Amniotic epithelial cell (primary cell): ENCODE measurements around the gene MSANTD1.

Experiments used
- DNase-seq: peaks from one replicate; pipeline ENCODE4 v3.0.0-alpha.2; 2010; ENCODE audit warnings: low read depth

Gene MSANTD1

GRCh38 chr4:3263876-3264193 is 14.9 kb downstream of the MSANTD1 start:
- DNase-seq = no peak

- no peak for DNase-seq
These were observed 17.1 kb downstream of the MSANTD1 start for GRCh38 chr4:3266076-3266475.

DNA sequence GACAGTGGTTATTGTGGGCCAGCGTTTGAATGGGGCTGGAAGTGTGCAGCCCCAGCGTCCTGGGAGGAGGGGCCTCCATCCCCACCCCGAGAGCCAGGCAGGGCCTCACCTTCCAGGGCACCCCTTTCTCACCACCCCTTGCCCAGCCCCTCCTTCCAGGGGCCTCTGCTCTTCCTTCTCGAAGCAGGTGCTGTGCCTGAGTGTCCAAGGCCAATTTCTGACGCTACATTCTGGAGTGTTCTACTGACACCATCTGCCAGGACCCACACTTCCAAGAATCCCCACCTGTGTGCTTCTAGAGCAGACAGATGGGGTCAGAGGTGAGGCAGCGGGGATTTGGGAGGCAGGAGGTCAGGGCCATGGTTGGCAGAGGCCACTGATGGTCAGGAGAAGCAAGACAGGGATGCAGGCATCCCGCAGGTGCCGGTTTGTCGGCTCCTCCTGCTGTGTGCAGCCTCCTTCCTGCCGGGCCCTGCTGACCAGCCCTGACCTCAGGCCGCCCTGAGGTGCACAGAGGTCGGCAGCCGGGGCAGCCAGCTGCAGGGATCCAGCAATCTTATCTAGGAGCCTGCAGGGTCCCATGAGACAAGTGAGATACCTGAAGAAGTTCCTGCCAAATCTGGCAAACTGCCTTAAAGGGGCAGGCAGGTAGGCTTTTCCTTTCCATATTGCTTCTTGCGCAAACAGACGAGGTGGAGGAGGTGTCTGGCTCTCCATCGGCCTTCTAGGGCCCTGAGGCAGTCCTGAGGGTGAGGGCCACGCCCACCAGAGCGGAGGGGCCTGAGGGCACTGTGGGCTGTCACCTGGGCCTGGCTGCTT is 18.8 kb downstream of the MSANTD1 start:
- DNase-seq = no peak

GRCh38 chr4:3268395-3269104 is 19.6 kb downstream of the MSANTD1 start:
- no peak for DNase-seq

DNA sequence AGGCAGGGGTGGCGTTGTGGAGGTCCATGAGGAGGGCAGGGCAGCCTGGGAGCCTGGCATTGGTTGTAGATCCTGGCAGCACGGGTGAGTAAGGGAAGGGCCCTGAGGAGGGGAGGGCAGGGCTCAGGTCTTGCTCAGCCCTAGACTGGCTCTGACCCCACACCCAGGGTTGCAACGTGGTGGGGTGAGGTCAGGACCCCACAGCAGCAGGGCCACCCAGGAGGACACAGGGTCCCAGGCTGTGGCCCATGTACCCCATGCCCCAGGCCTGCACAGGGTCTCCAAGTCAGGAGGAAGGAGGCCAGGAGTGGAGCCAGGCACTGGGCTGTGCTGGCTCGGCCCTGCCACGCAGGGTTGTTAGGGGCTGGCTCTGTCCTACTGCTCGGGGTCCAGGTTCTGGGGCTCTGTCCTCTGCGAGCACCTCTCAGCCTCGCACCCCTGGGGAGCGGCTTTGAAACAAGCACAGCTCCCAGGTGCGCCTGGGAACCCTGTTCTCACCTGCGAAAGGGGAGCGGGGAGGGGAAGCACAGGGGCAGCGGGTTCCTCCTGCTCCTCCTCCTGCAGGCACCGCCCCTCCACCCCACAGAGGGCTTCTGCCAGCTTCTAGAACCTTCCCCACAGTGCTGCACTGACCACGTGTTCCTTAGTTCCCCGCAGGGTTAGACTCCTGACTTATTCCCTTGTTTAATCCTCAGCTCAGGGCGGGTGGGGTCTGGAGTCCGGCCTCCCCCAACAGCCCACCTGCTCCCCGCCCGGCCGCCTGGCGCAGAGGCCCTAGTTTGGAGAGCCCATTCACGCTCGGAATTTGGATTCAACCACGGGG is 20.4 kb downstream of the MSANTD1 start:
- no peak for DNase-seq

- no peak for DNase-seq
These were observed 21.1 kb downstream of the MSANTD1 start for GRCh38 chr4:3269991-3270611.

DNA sequence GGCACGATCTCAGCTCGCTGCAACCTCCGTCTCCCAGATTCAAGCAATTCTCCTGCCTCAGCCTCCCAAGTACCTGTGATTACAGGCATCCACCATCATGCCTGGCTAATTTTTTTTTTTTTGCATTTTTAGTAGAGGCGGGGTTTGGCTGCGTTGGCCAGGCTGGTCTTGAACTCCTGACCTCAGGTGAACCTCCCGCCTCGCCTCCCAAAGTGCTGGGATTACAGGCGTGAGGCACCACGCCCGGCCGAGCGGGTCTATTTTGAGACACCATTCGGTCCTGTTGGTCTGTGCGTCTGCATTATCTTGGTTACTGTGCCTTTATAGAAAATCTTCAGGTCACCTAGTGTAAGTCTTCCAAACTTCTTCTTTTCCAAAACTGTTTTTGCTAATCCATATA is 22.2 kb downstream of the MSANTD1 start:
- no peak for DNase-seq

DNA sequence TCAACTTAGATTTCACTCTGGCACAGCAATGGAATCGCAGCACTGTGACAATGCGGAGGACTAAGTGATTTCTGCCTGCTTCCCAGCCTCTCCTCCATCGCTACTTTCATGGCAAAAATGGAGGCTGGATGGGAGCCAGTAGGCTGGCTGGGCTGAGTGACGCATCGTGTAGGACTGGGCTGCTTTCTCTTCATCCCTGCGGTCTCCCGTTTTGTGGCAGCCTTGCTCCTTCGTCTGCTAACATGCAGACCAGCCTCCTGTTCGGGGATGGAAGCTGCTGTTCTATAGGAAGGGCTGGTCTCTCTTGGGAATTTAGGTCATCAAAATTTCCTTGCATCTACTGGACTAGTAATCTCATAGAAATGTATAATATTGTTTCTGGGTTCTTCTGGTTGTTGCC is 28.0 kb downstream of the MSANTD1 start:
- DNase-seq = no peak

DNA sequence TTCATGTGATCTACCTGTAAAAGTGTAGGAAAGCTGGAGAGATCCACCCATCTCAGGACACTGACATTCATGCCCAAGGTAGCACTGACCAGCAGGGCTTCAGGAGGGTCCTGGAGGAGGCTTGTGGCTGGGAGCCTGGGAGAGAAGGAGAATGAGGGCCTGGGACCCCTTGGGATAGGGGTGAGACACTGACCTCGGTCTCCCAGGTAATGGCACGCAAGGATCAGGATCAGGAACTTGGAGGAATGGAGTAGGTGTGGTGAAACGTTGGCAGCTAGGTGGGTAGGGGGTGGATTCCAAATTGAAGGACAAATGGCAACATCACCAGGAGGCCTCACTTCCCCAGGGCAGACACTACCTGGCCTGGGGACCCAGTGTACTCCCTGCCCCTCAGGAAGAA is 31.5 kb downstream of the MSANTD1 start:
- no peak for DNase-seq

- no peak for DNase-seq
These were observed 34.5 kb downstream of the MSANTD1 start for GRCh38 chr4:3283483-3283882.

DNA sequence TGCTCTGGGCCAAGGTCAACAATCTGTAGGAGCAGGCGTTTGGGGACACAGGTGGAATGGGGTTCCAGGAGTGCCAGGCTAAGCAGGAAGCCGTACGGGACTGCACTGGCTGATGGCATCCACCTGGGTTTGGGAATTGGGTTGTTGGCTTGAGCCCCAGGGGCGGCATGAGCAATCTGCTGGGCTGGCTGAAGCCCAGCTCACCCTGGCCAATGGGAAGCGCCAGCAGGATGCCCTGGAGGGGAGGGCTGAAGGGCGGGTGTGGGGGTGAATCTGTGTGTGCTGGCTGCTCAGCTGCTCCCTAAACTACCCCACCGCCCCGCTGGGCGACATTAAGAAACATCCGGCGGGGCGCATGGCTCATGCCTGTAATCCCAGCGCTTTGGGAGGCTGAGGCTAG is 35.0 kb downstream of the MSANTD1 start:
- no peak for DNase-seq

DNA sequence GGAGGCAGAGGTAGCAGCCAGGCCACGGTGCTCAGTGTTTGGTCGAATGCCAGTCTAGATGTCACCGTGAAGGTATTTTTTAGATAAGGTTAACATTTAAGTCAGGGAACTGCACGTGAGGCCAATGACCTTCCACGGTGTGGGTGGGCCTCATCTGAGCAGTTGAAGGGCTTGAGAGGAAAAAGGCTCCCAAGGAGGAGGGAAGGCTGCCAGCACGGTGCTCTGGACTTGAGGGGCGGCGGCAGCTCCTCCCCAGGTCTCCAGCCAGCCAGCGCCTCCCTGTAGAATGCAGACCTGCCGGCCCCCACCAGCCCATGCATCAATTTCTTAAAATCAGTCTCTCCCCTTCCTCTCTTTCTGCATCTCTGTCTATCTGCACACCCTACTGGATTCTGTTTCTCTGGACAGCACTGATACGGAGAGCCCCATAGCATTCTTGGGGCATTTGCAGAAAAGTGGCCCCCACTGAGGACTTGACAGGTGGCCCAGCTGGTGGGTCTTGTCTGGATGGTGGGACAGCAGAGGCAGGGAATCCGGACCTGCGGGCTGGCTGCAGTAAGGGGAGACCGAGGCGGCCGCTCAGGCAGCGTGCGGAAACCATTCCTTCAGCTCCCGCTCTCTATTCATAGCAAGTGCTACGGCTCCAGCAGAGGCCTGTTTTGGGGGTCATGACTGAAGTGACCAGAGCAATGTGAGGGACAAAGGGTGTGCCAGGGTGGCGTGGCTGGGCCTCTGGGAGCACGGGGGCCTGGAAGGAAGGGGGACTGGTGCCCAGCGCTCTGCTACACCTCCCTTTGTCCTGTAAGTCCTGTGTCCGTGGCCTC is 36.0 kb downstream of the MSANTD1 start:
- DNase-seq = no peak

GRCh38 chr4:3285558-3286334 is 36.8 kb downstream of the MSANTD1 start:
- peak; percentile 48 for DNase-seq

- DNase-seq = no peak
These were observed 37.6 kb downstream of the MSANTD1 start for GRCh38 chr4:3286335-3287175.

- DNase-seq = no peak
These were observed 38.5 kb downstream of the MSANTD1 start for GRCh38 chr4:3287271-3287971.

DNA sequence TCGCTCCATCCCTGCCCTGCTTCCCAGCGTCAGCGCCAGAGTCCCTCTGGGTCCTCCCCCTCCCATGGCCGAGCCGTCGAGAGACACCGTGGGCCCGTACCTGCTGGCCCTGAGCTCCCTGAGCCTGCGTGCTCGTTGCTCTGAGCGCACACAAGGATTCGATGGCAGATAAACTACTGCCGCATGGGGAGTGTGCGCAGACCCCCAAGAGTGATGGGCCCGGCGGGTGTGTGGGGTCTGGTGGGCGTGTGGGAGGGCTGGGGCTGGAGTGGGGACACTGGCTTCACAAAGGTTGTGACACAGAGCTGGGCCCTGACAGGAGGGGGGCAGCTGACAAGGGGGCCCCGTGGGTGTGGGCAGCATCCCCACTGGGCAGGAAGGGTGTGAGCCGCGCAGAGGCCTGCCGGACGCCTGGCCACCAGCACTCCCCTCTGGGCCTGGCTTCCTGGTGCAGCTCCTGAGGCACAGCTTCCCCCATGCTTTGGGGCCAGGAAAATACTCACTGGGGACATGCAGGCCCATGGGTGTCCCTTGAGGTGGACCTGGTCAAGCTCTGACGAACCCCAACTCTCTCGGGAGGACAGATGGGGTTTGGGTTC is 39.1 kb downstream of the MSANTD1 start:
- DNase-seq = no peak

DNA sequence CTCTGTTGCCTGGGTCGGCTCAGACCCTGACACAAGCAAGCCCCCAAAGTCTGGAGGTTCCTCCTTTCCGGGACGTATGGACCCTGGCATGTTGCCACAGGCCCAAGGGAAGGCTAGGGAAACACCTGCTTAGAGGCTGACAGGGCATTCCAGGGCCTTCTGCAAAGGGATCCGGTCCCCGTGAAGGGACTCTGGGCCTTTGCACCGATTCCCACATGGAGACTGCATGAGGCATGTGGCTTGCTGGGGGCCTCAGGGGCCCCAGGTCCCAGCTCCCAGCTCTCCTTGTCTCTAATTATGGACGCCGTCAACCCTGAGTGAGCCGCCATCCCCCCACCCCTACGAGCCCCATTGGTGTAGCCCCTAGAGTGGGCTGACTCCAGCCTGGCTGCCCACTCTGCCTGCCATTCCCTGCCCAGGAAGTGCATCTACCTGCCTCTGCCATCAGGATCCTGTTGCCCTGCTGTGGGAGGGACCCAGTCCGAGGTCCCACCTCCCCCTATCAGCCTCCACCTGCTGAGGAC is 39.7 kb downstream of the MSANTD1 start:
- no peak for DNase-seq

DNA sequence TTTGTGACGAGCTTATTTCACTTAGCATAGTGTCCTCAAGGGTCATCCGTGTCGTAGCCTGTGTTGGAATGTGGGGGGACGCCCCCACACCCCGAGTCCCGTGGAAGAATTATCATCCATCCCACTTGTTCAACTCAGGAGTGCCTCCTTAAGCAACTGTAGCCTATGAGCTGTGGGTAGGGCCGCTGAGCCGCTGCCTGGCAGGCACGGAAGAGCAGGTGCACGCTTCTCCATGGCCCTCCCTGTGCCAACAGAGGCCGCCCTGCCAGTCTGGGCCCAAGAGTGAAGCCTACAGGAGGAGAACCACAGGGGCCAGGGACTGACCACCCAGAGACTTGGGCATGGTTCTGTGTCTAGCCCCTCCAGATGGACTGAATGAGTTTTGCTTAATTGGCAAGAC is 41.5 kb downstream of the MSANTD1 start:
- no peak for DNase-seq
